Upper lobe of left lung (tissue), 6 donors: ENCODE measurements around the gene PPM1F. TPM values are rescaled to one million over a fixed set of nuclear protein-coding genes. Genes with fewer than 3 reads are reported as not detected.
"Not testable (repeated sequence)": the region's sequence is repeated elsewhere in the genome, so short reads cannot be mapped to it uniquely, and the experiment has no call there.

Source experiments
- ATAC-seq, 2 donors: fragments of 200-7000 bp; cut with Tn5 transposase; one replicate each; pipeline ENCODE4 v1.9.1; 2022; ENCODE audit warnings: mild to moderate bottlenecking in 2 of 2, moderate library complexity in 2 of 2; ENCODE audit not compliant: low FRiP score in 2 of 2
- DNase-seq, 2 donors: peaks; one replicate each; pipeline ENCODE4 v3.0.0-alpha.2; 2019 to 2020
- H3K27ac ChIP-seq, 4 donors: fragments of 200-600 bp; sonication (generic); one replicate each; pipeline ENCODE4 v1.5.1; 2016 to 2019
- H3K27me3 ChIP-seq, 4 donors: fragments of 200-600 bp; sonication (generic); one replicate each; pipeline ENCODE4 v1.5.1; 2017 to 2019
- H3K36me3 ChIP-seq, 4 donors: fragments of 200-600 bp; sonication (generic); one replicate each; pipeline ENCODE4 v1.5.1; 2016 to 2019
- H3K4me1 ChIP-seq, 4 donors: fragments of 200-600 bp; sonication (generic); one replicate each; pipeline ENCODE4 v1.5.1; 2018 to 2019
- H3K4me3 ChIP-seq, 4 donors: fragments of 200-600 bp; sonication (generic); one replicate each; pipeline ENCODE4 v1.5.1; 2017 to 2019; ENCODE audit warnings: mild to moderate bottlenecking in 2 of 4, moderate library complexity in 1 of 4
- H3K9me3 ChIP-seq, 4 donors: fragments of 200-600 bp; sonication (generic); one replicate each; pipeline ENCODE4 v1.5.1; 2018 to 2019
- CTCF ChIP-seq, 6 experiments: fragments of 450-650 bp in 4 of 6; fragments of 200-600 bp in 2 of 6; sonication (generic) in 2 of 6; IDR thresholded peaks; one replicate each; pipeline ENCODE4 v1.5.1; 2016 to 2019; ENCODE audit warnings: antibody characterized with exemption in 6 of 6
- EP300 ChIP-seq, 4 donors: sonication (generic); formaldehyde crosslinking; IDR thresholded peaks; one replicate each; pipeline ENCODE4 v1.5.1; 2017; ENCODE audit warnings: antibody characterized with exemption in 4 of 4, control low read depth in 2 of 4
- POLR2A ChIP-seq, 4 donors: fragments of 450-650 bp; IDR thresholded peaks; one replicate each; pipeline ENCODE4 v1.5.1; 2016 to 2017; ENCODE audit warnings: antibody characterized with exemption in 4 of 4, mild to moderate bottlenecking in 2 of 4
- POLR2AphosphoS5 ChIP-seq, 2 donors: sonication (generic); formaldehyde crosslinking; IDR thresholded peaks; one replicate each; pipeline ENCODE4 v1.5.1; 2017; ENCODE audit warnings: antibody characterized with exemption in 2 of 2
- WGBS, 2 donors: methylation state at CpG; one replicate each; pipeline ENCODE4 v1.1.5; 2017 to 2018; 5-methylcytosine and 5-hydroxymethylcytosine counted together
- total RNA-seq, 6 donors: library from RNA; depleted of rRNA in 4 of 6; stranded (reverse); fragments of >200 nt in 4 of 6; gene quantifications; one replicate each; pipeline versions ENCODE4 v1.1.0 to v1.2.1, GENCODE V29; 2016 to 2021
- donor health status: DM: no; HTN: no; CAD: no; lungs with moderate emphysema.
- donor health status: DM: no; HTN: yes; CAD: no; lungs with severe emphysema.

PPM1F gene
- total RNA-seq, 6 donors from 2014 or later: 21.0 to 85.3 (median 33.2) TPM

GRCh38 chr22:21887841-21888240 is 64.8 kb downstream of the PPM1F start:
- no peaks in the 10 kb centered on the region for H3K36me3 ChIP-seq
- H3K27ac ChIP-seq: no peak overlapping the region
- DNase-seq (no peak), ATAC-seq (no peak)
- no peaks in the 10 kb centered on the region for H3K9me3 ChIP-seq
- no peak for TF ChIP-seq CTCF (IDR thresholded peaks at IDR 0.05)
- no peak for TF ChIP-seq POLR2AphosphoS5 (IDR thresholded peaks at IDR 0.05)
- no peak for TF ChIP-seq EP300 (IDR thresholded peaks at IDR 0.05)
- no peak for TF ChIP-seq POLR2A (IDR thresholded peaks at IDR 0.05)
- no peaks in the 10 kb centered on the region for H3K4me1 ChIP-seq
- no peak overlapping the region for H3K4me3 ChIP-seq
- H3K27me3 ChIP-seq: no peaks in the 10 kb centered on the region

- not testable (repeated sequence) for H3K27me3 ChIP-seq, H3K27ac ChIP-seq, H3K4me1 ChIP-seq, H3K36me3 ChIP-seq, H3K4me3 ChIP-seq, H3K9me3 ChIP-seq, ATAC-seq
- WGBS, 2 donors: 95 to 96% methylated on average over 12 of the region's 26 CpGs
- peak in 1 of 2 donors; percentile 50 for DNase-seq
Measured at GRCh38 chr22:21883930-21884329, 68.7 kb downstream of the PPM1F start.

- H3K4me1 ChIP-seq, ATAC-seq, DNase-seq, H3K9me3 ChIP-seq, H3K27me3 ChIP-seq, H3K4me3 ChIP-seq, H3K27ac ChIP-seq, H3K36me3 ChIP-seq: not testable (repeated sequence)
- WGBS, 2 donors: 60 to 73% methylated on average over 3 to 5 of the region's 7 CpGs
Measured at GRCh38 chr22:21882754-21883333, 69.8 kb downstream of the PPM1F start.

- Histone ChIP-seq H3K9me3 (no peaks in the 10 kb centered on the region), H3K27me3 (no peaks in the 10 kb centered on the region), H3K4me3 (no peak overlapping the region), H3K36me3 (no peaks in the 10 kb centered on the region), H3K27ac (no peak overlapping the region), H3K4me1 (no peaks in the 10 kb centered on the region)
- 87 to 89% methylated on average over 10 of the region's 10 CpGs for WGBS, 2 donors
- ATAC-seq: no peak
- no peak for DNase-seq
- no peak for TF ChIP-seq EP300 (IDR thresholded peaks at IDR 0.05)
- no peak for TF ChIP-seq CTCF (IDR thresholded peaks at IDR 0.05)
- no peak for TF ChIP-seq POLR2A (IDR thresholded peaks at IDR 0.05)
- TF ChIP-seq POLR2AphosphoS5 (IDR thresholded peaks at IDR 0.05): no peak
Measured at GRCh38 chr22:21881841-21882753, 70.6 kb downstream of the PPM1F start.

- no peaks in the 10 kb centered on the region for H3K36me3 ChIP-seq
- H3K27me3 ChIP-seq: no peaks in the 10 kb centered on the region
- TF ChIP-seq POLR2A (IDR thresholded peaks at IDR 0.05) (no peak), EP300 (IDR thresholded peaks at IDR 0.05) (no peak), POLR2AphosphoS5 (IDR thresholded peaks at IDR 0.05) (no peak), CTCF (IDR thresholded peaks at IDR 0.05) (no peak)
- DNase-seq (no peak), ATAC-seq (peak in 1 of 2 donors; percentile 67)
- H3K4me1 ChIP-seq: peaks cover 0 to 7% (median 0%) of the 10 kb centered on the region in 4 donors
- H3K9me3 ChIP-seq: no peaks in the 10 kb centered on the region
- 31 to 35% methylated on average over 4 of the region's 4 CpGs for WGBS, 2 donors
- H3K4me3 ChIP-seq: no peak overlapping the region
- no peak overlapping the region for H3K27ac ChIP-seq
Measured at GRCh38 chr22:21876486-21877176, 76.0 kb downstream of the PPM1F start.

GRCh38 chr22:21874953-21875352 is 77.7 kb downstream of the PPM1F start:
- not testable (repeated sequence) for H3K9me3 ChIP-seq, DNase-seq, H3K27ac ChIP-seq, ATAC-seq, H3K4me1 ChIP-seq, H3K36me3 ChIP-seq, H3K4me3 ChIP-seq, H3K27me3 ChIP-seq
- 80 to 89% methylated on average over 3 to 4 of the region's 4 CpGs for WGBS, 2 donors
